ENCODE results near the gene RAB6A.
"Not testable (repeated sequence)": the region's sequence is repeated elsewhere in the genome, so short reads cannot be mapped to it uniquely, and the experiment has no call there.

Gene RAB6A

GRCh38 chr11:73760679-73761402, at the start of gene RAB6A:
RAB6A (minus strand) TSS chr11:73761074; CDS start chr11:73760635, 439 bp downstream.
- DNase-seq: peak; percentile 99

GRCh38 chr11:73810637-73811036, 49.8 kb upstream of the RAB6A start:
- DNase-seq: no peak

GRCh38 chr11:73808052-73808451, 47.2 kb upstream of the RAB6A start:
- no peak for DNase-seq

- DNase-seq: no peak
Observed at GRCh38 chr11:73804712-73805111, 43.8 kb upstream of the RAB6A start.

GRCh38 chr11:73801136-73801535, 40.3 kb upstream of the RAB6A start:
- DNase-seq: no peak

GRCh38 chr11:73800276-73800806, 39.5 kb upstream of the RAB6A start:
- no peak for DNase-seq

GRCh38 chr11:73797457-73797856, 36.6 kb upstream of the RAB6A start:
- no peak for DNase-seq

GRCh38 chr11:73795925-73796632, 35.2 kb upstream of the RAB6A start:
- DNase-seq: no peak

GRCh38 chr11:73792584-73792983, 31.7 kb upstream of the RAB6A start:
- DNase-seq: no peak

GRCh38 chr11:73789279-73789670, 28.4 kb upstream of the RAB6A start:
- DNase-seq: no peak

- peak; percentile 89 for DNase-seq
Observed at GRCh38 chr11:73787643-73788558, 27.0 kb upstream of the RAB6A start, which contains the start of gene MRPL48. MRPL48 (plus strand) TSS chr11:73787874; CDS start chr11:73787972, 98 bp downstream.

GRCh38 chr11:73787051-73787642, 26.3 kb upstream of the RAB6A start:
- no peak for DNase-seq

- DNase-seq: not testable (repeated sequence)
Observed at GRCh38 chr11:73785467-73785866, 24.6 kb upstream of the RAB6A start.

- no peak for DNase-seq
Observed at GRCh38 chr11:73784734-73785133, 23.9 kb upstream of the RAB6A start.

GRCh38 chr11:73784080-73784634, 23.3 kb upstream of the RAB6A start:
- DNase-seq: no peak

GRCh38 chr11:73783483-73784020, 22.7 kb upstream of the RAB6A start:
- DNase-seq: no peak

- no peak for DNase-seq
Observed at GRCh38 chr11:73781303-73781702, 20.4 kb upstream of the RAB6A start.

- peak; percentile 99 for DNase-seq
Observed at GRCh38 chr11:73779084-73779902, 18.4 kb upstream of the RAB6A start.

GRCh38 chr11:73770811-73771210, 9.9 kb upstream of the RAB6A start:
- not testable (repeated sequence) for DNase-seq

- no peak for DNase-seq
Observed at GRCh38 chr11:73766763-73767162, 5.9 kb upstream of the RAB6A start.

- no peak for DNase-seq
Observed at GRCh38 chr11:73762732-73763131, 1.9 kb upstream of the RAB6A start.

Measured in stimulated activated CD4-positive, alpha-beta T cell treated with anti-CD3 and anti-CD28 coated beads, Interleukin-4, amount 100 ng/mL, for 1 hour (primary cell).